CD8-positive, alpha-beta memory T cell (primary cell): ENCODE measurements around the gene GABRR2. TPM values are rescaled to one million over a fixed set of nuclear protein-coding genes. Genes with fewer than 3 reads are reported as not detected.

ENCODE experiments used
- CTCF ChIA-PET: fragments of 350-600 bp; sonication (Branson Sonifier 250); formaldehyde crosslinking; loops from one replicate; lab custom pipeline; 2021; ENCODE audit warnings: antibody characterized with exemption; lab: Charles Lee
- POLR2A ChIA-PET: fragments of 350-600 bp; sonication (Branson Sonifier 250); formaldehyde crosslinking; loops from one replicate; lab custom pipeline; 2021; ENCODE audit warnings: antibody characterized with exemption; lab: Charles Lee
- DNase-seq, 5 donors: peaks; one replicate each; pipeline versions ENCODE4 v3.0.0 to v3.0.0-alpha.2; 2020 to 2022; ENCODE audit warnings: mixed read lengths in 1 of 5
- H3K27ac ChIP-seq: one replicate; pipeline ENCODE4 v1.7.0; 2013; ENCODE audit warnings: low read depth, mild to moderate bottlenecking, low read length, moderate library complexity
- H3K27me3 ChIP-seq: 2 replicates; pipeline ENCODE4 v1.7.0; 2013; ENCODE audit warnings: low read length, mild to moderate bottlenecking; ENCODE audit not compliant: insufficient read depth, poor library complexity, severe bottlenecking
- H3K36me3 ChIP-seq: 2 replicates; pipeline ENCODE4 v1.7.0; 2013; ENCODE audit warnings: mild to moderate bottlenecking, low read length, moderate library complexity; ENCODE audit not compliant: insufficient read depth
- H3K4me1 ChIP-seq: 2 replicates; pipeline ENCODE4 v1.7.0; 2013; ENCODE audit warnings: mild to moderate bottlenecking, low read length, moderate library complexity; ENCODE audit not compliant: insufficient read depth
- H3K4me3 ChIP-seq: 2 replicates; pipeline ENCODE4 v1.7.0; 2013; ENCODE audit warnings: mild to moderate bottlenecking, low read length
- H3K9me3 ChIP-seq: 2 replicates; pipeline ENCODE4 v1.7.0; 2013; ENCODE audit warnings: mild to moderate bottlenecking, low read length
- H3K27ac Mint-ChIP-seq, 8 donors: one replicate each; pipeline ENCODE4 v1.8.0; 2020 to 2021; ENCODE audit warnings: mixed read lengths in 8 of 8, mild to moderate bottlenecking in 6 of 8, inconsistent platforms in 3 of 8, moderate library complexity in 3 of 8
- H3K27me3 Mint-ChIP-seq, 2 donors: one replicate each; pipeline ENCODE4 v1.8.0; 2020 to 2021; ENCODE audit warnings: mixed read lengths in 2 of 2, mild to moderate bottlenecking in 1 of 2, moderate library complexity in 1 of 2
- H3K36me3 Mint-ChIP-seq, 3 donors: one replicate each; pipeline ENCODE4 v1.8.0; 2020 to 2021; ENCODE audit warnings: mixed read lengths in 3 of 3, inconsistent platforms in 1 of 3, mild to moderate bottlenecking in 1 of 3
- H3K4me1 Mint-ChIP-seq, 3 donors: one replicate each; pipeline ENCODE4 v1.8.0; 2020 to 2021; ENCODE audit warnings: mixed read lengths in 3 of 3, inconsistent platforms in 1 of 3, mild to moderate bottlenecking in 1 of 3
- H3K4me3 Mint-ChIP-seq, 7 donors: one replicate each; pipeline ENCODE4 v1.8.0; 2020 to 2021; ENCODE audit warnings: mixed read lengths in 7 of 7, mild to moderate bottlenecking in 6 of 7, moderate library complexity in 4 of 7, inconsistent platforms in 2 of 7
- H3K9me3 Mint-ChIP-seq, 5 donors: one replicate each; pipeline ENCODE4 v1.8.0; 2020 to 2022; ENCODE audit warnings: mixed read lengths in 5 of 5, mild to moderate bottlenecking in 3 of 5, moderate library complexity in 2 of 5, inconsistent platforms in 1 of 5
- polyA plus RNA-seq: library from polyadenylated mRNA; unstranded; fragments of 300-500 nt; fragmentation: Illumina TruSeq; gene quantifications from one replicate; pipeline ENCODE4 v1.2.3, GENCODE V29; 2021
- total RNA-seq, 2 experiments: library from RNA; stranded (reverse); gene quantifications; one replicate each; pipeline ENCODE4 v1.2.3, GENCODE V29; 2021

Gene GABRR2
- total and polyA plus RNA-seq, 3 experiments from 2014 or later, result 0.16 to 0.24 (median 0.20) TPM

DNA sequence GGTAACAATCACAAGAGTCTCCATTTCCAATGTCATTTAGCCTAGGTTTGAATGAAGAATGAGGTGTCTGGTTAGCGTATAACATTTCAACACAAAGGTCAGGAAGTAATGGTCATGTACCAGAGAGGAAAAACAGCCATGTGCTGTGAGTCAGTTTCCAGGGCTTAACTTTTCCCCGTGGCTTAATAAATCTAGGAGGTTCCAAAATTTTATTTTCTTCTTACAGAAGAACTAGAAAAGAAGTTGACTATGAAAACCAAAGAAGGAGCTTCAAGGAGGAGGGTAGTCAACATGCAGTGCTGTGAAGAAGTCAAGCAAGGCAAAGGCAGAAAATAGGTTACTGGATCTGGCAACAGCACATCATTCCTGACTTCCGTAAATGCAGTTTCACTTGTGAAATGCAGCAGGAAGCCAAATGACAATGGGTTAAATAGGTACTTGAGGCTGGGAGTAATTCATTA, 8.4 kb upstream of the GABRR2 start:
- Histone ChIP-seq H3K27me3 (no peaks in the 10 kb centered on the region), H3K4me3 (no peak overlapping the region), H3K9me3 (no peaks in the 10 kb centered on the region), H3K36me3 (no peaks in the 10 kb centered on the region), H3K27ac (no peak overlapping the region), H3K4me1 (no peaks in the 10 kb centered on the region)
- no peak for DNase-seq
- CTCF ChIA-PET, result no interaction called here
- peaks cover 9 to 31% (median 21%) of the 10 kb centered on the region in 3 donors for H3K36me3 Mint-ChIP-seq
- POLR2A ChIA-PET, result no interaction called here
- H3K4me3 Mint-ChIP-seq, result no peak overlapping the region
- peak overlapping the region in 1 of 8 donors; percentile 7 for H3K27ac Mint-ChIP-seq
- H3K27me3 Mint-ChIP-seq, result peaks cover 0 to 1% of the 10 kb centered on the region in 2 donors
- no peaks in the 10 kb centered on the region for H3K9me3 Mint-ChIP-seq
- peaks cover 4 to 6% (median 5%) of the 10 kb centered on the region in 3 donors for H3K4me1 Mint-ChIP-seq

DNA sequence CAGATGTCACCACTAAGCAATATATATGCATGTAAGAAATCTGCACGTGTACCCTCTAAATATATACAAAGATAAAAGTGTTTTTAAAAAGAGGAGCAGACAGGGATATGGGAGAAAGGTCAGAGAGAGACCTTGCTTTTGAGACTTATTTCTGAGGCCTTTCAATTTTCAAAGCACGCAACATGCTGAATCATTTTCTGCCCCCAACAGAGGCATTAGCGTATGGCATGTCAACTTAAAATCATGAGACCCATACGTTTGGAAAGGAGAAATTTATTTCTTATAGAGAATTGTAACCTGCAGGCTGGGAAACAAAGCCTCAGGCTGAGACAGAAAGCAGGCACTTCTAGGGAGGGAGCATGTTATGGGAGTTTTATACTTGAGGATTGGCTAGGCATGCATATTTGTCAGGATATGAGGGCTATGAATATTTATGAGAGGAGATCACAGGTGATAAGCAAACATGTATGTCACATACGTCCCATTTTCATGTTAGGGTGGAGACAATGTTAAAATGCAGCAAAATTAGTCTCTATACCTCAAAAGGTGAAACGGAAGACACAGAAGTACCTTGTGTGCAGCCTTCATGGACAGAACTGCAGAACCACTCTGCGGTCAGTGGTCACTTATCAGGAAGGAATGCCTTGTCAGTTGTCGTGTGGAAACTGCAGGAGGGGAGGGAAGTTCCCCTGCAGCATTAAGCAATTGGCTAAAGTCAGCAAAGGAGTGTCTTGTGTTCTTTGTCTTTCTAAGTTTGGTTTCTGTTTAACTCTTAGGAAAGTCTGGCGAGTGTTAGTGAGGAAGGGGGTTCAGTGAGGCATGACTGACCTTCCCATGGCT, 6.3 kb upstream of the GABRR2 start:
- Histone ChIP-seq H3K27me3 (no peaks in the 10 kb centered on the region), H3K4me3 (no peak overlapping the region), H3K36me3 (no peaks in the 10 kb centered on the region), H3K4me1 (no peaks in the 10 kb centered on the region), H3K9me3 (no peaks in the 10 kb centered on the region), H3K27ac (no peak overlapping the region)
- Mint-ChIP-seq H3K27me3 (no peaks in the 10 kb centered on the region), H3K4me1 (peaks cover 4 to 12% (median 6%) of the 10 kb centered on the region in 3 donors), H3K4me3 (no peak overlapping the region), H3K36me3 (peaks cover 9 to 26% (median 12%) of the 10 kb centered on the region in 3 donors), H3K27ac (peak overlapping the region in 1 of 8 donors; percentile 12), H3K9me3 (no peaks in the 10 kb centered on the region)
- POLR2A ChIA-PET, result no interaction called here
- DNase-seq, result no peak
- CTCF ChIA-PET, result no interaction called here

DNA sequence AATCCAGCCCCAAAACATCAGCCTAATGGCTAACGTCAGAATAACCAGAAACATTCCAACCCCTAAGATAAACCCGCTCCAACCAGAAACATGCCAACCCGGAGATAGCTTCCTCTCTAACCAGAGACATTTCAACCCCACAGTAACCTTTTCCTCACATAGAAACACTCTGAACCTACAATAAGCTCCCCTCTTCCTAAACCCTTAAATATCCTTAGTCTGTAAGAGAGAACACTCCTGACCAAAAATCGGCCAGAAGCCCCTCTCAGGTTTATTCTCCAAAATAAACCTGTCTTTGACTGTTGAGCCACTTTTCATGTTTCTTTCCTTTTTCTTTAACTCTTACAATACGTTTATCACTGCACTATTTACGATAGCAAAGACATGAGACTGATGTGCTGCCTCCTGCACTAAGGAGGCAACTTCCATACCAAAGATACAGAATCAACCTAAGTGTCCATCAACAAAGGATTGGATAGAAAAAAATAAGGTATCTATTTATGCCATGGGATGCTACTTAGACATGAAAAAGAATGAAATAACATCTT, 5.0 kb upstream of the GABRR2 start:
- POLR2A ChIA-PET, result no interaction called here

DNA sequence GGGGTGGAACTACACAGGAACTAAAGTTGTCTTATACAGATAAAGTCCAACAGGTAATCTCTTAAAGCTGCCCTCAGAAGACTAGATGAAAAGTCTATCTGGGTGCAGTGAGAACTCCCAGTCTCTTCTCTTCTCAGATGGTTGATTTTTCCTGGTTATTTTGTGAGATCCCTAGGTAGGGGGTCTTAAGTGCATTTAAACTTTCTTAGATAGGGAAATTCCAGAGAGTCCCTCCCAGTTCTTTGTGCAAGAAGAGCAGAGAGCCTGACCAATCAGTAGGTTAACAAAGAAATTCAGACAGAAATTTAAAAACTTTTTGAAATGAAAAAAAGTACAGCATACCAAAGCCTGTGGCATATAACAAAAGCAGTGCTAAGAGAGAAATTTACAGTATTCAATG, 2.0 kb upstream of the GABRR2 start:
- Histone ChIP-seq H3K27ac (no peak overlapping the region), H3K4me1 (no peaks in the 10 kb centered on the region), H3K27me3 (no peaks in the 10 kb centered on the region), H3K9me3 (no peaks in the 10 kb centered on the region), H3K36me3 (no peaks in the 10 kb centered on the region), H3K4me3 (no peak overlapping the region)
- ChIA-PET POLR2A (interaction anchor here (0.6 kb wide), 1 partner anchor 387 kb away, joined by 3 read pairs; no protein-coding TSS in a partner anchor), CTCF (interaction anchor here (0.6 kb wide), 1 partner anchor 1190 kb away, joined by 3 read pairs; no protein-coding TSS in a partner anchor)
- Mint-ChIP-seq H3K4me3 (no peak overlapping the region), H3K27ac (peak overlapping the region in 2 of 8 donors; percentile 18 to 36), H3K36me3 (peaks cover 0 to 33% (median 7%) of the 10 kb centered on the region in 3 donors), H3K27me3 (no peaks in the 10 kb centered on the region), H3K4me1 (peaks cover 4 to 12% (median 9%) of the 10 kb centered on the region in 3 donors), H3K9me3 (no peaks in the 10 kb centered on the region)
- no peak for DNase-seq

More for the DNA sequence above, 5.0 kb upstream of the GABRR2 start:
- H3K4me1 ChIP-seq, result no peaks in the 10 kb centered on the region
- H3K4me1 Mint-ChIP-seq, result peaks cover 4 to 12% (median 6%) of the 10 kb centered on the region in 3 donors
- H3K27me3 ChIP-seq, result no peaks in the 10 kb centered on the region
- H3K27ac Mint-ChIP-seq, result no peak overlapping the region
- DNase-seq, result no peak
- CTCF ChIA-PET, result no interaction called here
- peaks cover 9 to 28% (median 14%) of the 10 kb centered on the region in 3 donors for H3K36me3 Mint-ChIP-seq
- no peaks in the 10 kb centered on the region for H3K27me3 Mint-ChIP-seq
- H3K4me3 Mint-ChIP-seq, result no peak overlapping the region
- no peaks in the 10 kb centered on the region for H3K36me3 ChIP-seq
- H3K27ac ChIP-seq, result no peak overlapping the region
- no peak overlapping the region for H3K4me3 ChIP-seq
- H3K9me3 ChIP-seq, result no peaks in the 10 kb centered on the region
- H3K9me3 Mint-ChIP-seq, result no peaks in the 10 kb centered on the region

DNA sequence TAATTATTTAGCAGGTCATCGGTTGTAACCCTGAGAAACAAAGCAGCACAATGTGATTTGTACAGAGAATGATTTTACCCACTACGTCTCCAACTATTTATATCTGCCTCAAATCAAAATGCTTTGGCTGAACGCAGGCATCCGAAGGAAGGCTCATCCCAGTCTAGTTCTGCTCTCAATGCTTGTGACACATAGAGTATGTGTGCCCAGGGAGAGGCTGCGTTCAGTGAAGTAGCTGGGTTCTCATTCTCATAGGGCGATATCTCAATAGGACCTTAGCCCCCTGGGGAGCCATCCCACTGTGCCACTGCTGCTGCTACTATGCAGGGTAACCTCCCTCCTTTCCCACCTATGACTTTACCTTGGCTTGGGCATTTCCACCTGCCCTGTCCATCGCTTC, 407 bp downstream of the GABRR2 start:
- Histone ChIP-seq H3K4me3 (no peak overlapping the region), H3K27me3 (no peaks in the 10 kb centered on the region), H3K4me1 (no peaks in the 10 kb centered on the region), H3K27ac (no peak overlapping the region), H3K9me3 (no peaks in the 10 kb centered on the region), H3K36me3 (no peaks in the 10 kb centered on the region)
- Mint-ChIP-seq H3K36me3 (peaks cover 0 to 23% (median 5%) of the 10 kb centered on the region in 3 donors), H3K27ac (no peak overlapping the region), H3K9me3 (no peaks in the 10 kb centered on the region), H3K4me1 (peaks cover 0 to 7% (median 7%) of the 10 kb centered on the region in 3 donors), H3K27me3 (peaks cover 0 to 2% of the 10 kb centered on the region in 2 donors), H3K4me3 (no peak overlapping the region)
- CTCF ChIA-PET, result no interaction called here
- POLR2A ChIA-PET, result no interaction called here
- no peak for DNase-seq

DNA sequence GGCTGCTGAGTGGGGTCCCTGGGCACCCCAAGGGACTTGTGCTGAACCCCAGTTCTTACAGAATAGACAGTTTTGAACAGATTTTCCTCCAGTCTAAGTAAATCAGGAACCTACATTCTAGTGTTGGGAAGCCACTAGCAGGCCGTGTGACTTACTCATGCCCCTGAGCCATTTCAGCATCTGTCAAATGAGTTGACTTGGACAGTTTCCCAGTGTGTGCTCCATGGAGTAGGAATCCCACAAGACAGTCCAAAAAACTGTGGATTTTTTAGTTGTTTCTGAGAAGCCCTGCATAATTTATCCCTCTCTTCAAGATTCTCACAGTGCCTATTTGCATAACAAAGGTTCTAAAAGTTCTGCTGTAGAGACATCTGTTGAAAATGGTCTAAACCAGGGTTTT, 2.1 kb downstream of the GABRR2 start:
- Mint-ChIP-seq H3K4me1 (peaks cover 0 to 7% (median 3%) of the 10 kb centered on the region in 3 donors), H3K9me3 (no peaks in the 10 kb centered on the region), H3K4me3 (no peak overlapping the region), H3K36me3 (peaks cover 0 to 20% (median 5%) of the 10 kb centered on the region in 3 donors), H3K27me3 (peaks cover 0 to 4% of the 10 kb centered on the region in 2 donors), H3K27ac (no peak overlapping the region)
- H3K36me3 ChIP-seq, result no peaks in the 10 kb centered on the region
- ChIA-PET POLR2A (no interaction called here), CTCF (no interaction called here)
- H3K9me3 ChIP-seq, result no peaks in the 10 kb centered on the region
- no peak overlapping the region for H3K4me3 ChIP-seq
- H3K27me3 ChIP-seq, result no peaks in the 10 kb centered on the region
- no peaks in the 10 kb centered on the region for H3K4me1 ChIP-seq
- no peak overlapping the region for H3K27ac ChIP-seq
- DNase-seq, result no peak

DNA sequence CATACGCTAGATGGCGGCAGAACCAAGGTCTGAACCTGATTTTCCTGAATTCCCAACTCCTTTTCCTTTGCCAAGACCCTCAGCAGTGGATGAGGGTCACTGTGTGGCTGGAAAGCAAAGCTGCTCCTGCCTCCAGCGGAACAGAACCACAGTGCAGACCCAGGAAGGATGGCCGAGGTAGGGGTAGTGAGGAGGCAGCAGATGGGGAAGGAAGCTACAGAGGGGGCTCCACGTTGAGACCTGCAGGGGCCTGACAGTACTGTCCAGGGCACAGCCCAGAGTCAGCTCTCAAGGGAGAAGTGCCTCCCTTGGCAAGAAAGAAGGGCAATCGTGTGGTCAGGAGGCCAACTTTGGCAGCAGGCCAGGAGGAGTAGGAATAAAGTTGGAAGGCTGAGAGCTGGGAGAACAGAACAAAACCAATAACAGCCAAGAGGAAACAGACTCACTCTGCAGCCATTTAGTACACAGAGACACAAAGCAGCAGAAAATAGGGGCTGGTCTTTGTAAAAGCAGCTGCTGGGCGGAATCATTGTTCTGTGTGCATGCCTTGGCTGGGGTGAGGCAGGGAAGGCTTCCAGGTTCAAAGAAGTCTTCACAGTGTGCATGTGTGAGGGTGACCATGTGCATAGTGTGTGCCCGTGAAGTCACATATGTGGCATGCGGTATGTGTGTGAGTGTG, 3.1 kb downstream of the GABRR2 start:
- Mint-ChIP-seq H3K4me3 (no peak overlapping the region), H3K27me3 (peaks cover 0 to 4% of the 10 kb centered on the region in 2 donors), H3K4me1 (peaks cover 0 to 3% (median 0%) of the 10 kb centered on the region in 3 donors), H3K27ac (peak overlapping the region in 2 of 8 donors; percentile 2 to 39), H3K36me3 (peaks cover 0 to 17% (median 5%) of the 10 kb centered on the region in 3 donors), H3K9me3 (no peaks in the 10 kb centered on the region)
- no peak for DNase-seq
- POLR2A ChIA-PET, result no interaction called here
- CTCF ChIA-PET, result no interaction called here
- Histone ChIP-seq H3K27me3 (no peaks in the 10 kb centered on the region), H3K9me3 (no peaks in the 10 kb centered on the region), H3K4me3 (no peak overlapping the region), H3K27ac (no peak overlapping the region), H3K36me3 (no peaks in the 10 kb centered on the region), H3K4me1 (no peaks in the 10 kb centered on the region)

DNA sequence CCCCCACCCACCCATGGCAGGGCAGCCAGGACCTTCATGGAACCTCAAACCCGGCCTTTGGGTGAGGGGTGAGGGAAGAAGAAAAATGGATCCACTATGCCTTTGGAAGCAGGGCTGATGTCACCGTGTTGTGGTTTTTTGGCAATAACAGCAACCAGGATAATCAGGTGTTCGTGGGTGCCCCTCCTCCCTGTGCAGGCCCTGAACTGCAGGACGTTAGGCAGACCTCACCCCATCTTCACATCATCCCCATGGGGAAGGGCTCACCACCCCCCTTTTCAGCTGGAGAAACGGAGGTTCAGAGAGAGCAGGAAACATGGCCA, 3.6 kb downstream of the GABRR2 start:
- Histone ChIP-seq H3K36me3 (no peaks in the 10 kb centered on the region), H3K4me1 (no peaks in the 10 kb centered on the region), H3K27me3 (no peaks in the 10 kb centered on the region), H3K4me3 (no peak overlapping the region), H3K27ac (no peak overlapping the region), H3K9me3 (no peaks in the 10 kb centered on the region)
- no peak overlapping the region for H3K27ac Mint-ChIP-seq
- ChIA-PET POLR2A (no interaction called here), CTCF (no interaction called here)
- H3K9me3 Mint-ChIP-seq, result no peaks in the 10 kb centered on the region
- H3K4me1 Mint-ChIP-seq, result peaks cover 0 to 3% (median 0%) of the 10 kb centered on the region in 3 donors
- H3K4me3 Mint-ChIP-seq, result no peak overlapping the region
- DNase-seq, result no peak
- peaks cover 0 to 13% (median 5%) of the 10 kb centered on the region in 3 donors for H3K36me3 Mint-ChIP-seq
- peaks cover 0 to 4% of the 10 kb centered on the region in 2 donors for H3K27me3 Mint-ChIP-seq
